CD4-positive, alpha-beta memory T cell (primary cell): ENCODE measurements around the gene ZNF117. TPM values are rescaled to one million over a fixed set of nuclear protein-coding genes. Genes with fewer than 3 reads are reported as not detected.

Source experiments
- polyA plus RNA-seq, 2 donors: library from polyadenylated mRNA; unstranded; fragments of 300-500 nt; fragmentation: Illumina TruSeq; gene quantifications; one replicate each; pipeline ENCODE4 v1.2.3, GENCODE V29; 2021
- total RNA-seq, 2 experiments: library from RNA; stranded (reverse); gene quantifications; one replicate each; pipeline ENCODE4 v1.2.3, GENCODE V29; 2021

ZNF117 gene
- total and polyA plus RNA-seq, 4 experiments from 2014 or later: 0.78 to 5.3 (median 3.0) TPM

Other genes starting within 250 kb of the ZNF117 start
- gene ZNF138, start 196.6 kb downstream of the ZNF117 start, total RNA-seq: 10 to 100 TPM; 12.1 to 14.3 TPM
- 10 to 100 TPM; 13.6 to 15.3 TPM for gene ZNF138, start 196.6 kb downstream of the ZNF117 start, polyA plus RNA-seq
- 1 to 10 TPM; 8.3 to 8.9 TPM for gene ZNF273, start 87.8 kb downstream of the ZNF117 start, total RNA-seq
- gene ZNF273, start 87.8 kb downstream of the ZNF117 start, polyA plus RNA-seq: 1 to 10 TPM; 5.0 to 5.1 TPM
- gene ERV3-1, start 15.7 kb upstream of the ZNF117 start, total RNA-seq: 10 to 100 TPM; 18.4 to 19.9 TPM
- gene ERV3-1, start 15.7 kb upstream of the ZNF117 start, polyA plus RNA-seq: 1 to 10 TPM; 5.3 to 9.8 TPM